ENCODE data around the gene RTP1. TPM values are rescaled to one million over a fixed set of nuclear protein-coding genes. Genes with fewer than 3 reads are reported as not detected.

Gene RTP1
- total RNA-seq, 1 donor from 2014 or later = not detected

DNA sequence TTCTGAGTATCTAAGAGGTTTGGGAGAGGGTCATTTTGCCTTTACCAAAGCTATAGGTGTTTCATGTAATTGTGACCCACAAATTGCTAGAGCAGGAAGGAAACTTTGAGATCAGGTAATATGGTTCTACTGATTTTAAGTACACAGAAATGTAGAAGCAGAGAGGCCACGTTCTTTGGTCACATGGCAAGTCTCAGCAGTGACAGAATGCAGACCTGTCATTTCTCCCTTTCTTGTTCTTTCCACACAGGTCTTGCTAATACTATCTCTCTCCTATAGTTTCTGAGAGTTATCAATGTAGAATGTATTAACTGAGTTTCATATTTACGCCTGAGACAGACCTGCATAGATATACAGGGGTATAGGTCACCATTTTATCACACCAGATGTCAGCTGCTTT lies 10.9 kb upstream of the RTP1 start:
- TF ChIP-seq, protein P1, sequence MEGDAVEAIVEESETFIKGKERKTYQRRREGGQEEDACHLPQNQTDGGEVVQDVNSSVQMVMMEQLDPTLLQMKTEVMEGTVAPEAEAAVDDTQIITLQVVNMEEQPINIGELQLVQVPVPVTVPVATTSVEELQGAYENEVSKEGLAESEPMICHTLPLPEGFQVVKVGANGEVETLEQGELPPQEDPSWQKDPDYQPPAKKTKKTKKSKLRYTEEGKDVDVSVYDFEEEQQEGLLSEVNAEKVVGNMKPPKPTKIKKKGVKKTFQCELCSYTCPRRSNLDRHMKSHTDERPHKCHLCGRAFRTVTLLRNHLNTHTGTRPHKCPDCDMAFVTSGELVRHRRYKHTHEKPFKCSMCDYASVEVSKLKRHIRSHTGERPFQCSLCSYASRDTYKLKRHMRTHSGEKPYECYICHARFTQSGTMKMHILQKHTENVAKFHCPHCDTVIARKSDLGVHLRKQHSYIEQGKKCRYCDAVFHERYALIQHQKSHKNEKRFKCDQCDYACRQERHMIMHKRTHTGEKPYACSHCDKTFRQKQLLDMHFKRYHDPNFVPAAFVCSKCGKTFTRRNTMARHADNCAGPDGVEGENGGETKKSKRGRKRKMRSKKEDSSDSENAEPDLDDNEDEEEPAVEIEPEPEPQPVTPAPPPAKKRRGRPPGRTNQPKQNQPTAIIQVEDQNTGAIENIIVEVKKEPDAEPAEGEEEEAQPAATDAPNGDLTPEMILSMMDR (IDR thresholded peaks at IDR 0.05) = no peak
- Mint-ChIP-seq H3K27me3 (ENCODE audit: unreplicated experiment) (peaks cover 2% of the 10 kb centered on the region), H3K4me1 (ENCODE audit: unreplicated experiment) (peaks cover 11% of the 10 kb centered on the region), H3K9me3 (ENCODE audit: unreplicated experiment) (peaks cover 4% of the 10 kb centered on the region), H3K36me3 (ENCODE audit: unreplicated experiment) (no peaks in the 10 kb centered on the region), H3K4me3 (ENCODE audit: unreplicated experiment) (no peak overlapping the region), H3K27ac (ENCODE audit: unreplicated experiment) (no peak overlapping the region)
- no peak for DNase-seq (ENCODE audit: extremely low spot score, unreplicated experiment)

DNA sequence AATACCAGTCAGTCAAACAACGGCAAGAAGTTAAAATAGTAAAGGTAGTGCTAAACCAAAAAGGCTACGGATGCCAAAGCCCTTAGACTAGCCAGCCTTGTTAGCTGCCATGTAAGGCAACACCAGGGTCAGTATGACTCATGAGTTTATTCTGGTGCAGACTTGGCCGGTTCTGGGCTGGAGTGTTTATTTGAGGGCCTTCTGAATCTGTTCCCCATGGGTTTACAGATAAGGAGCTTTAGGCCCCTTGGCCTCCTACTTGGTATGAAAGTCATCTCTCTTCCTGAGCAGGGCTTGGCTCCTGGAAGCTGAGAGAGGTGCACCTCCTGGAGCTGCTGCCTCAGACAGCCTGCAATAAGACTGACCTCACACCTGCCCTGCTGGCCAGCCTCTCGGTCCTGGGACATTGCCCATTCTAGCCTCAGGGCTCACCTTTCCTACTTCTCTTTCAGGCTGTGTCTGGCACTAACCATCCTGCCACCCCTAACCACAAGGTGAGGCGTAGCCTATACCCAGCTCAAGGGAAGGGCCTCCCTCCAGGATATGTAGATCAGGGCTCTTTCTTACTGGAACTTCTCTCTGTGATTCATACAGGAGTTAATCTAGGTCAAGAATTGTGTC lies 10.4 kb upstream of the RTP1 start:
- Mint-ChIP-seq H3K27ac (ENCODE audit: unreplicated experiment) (no peak overlapping the region), H3K9me3 (ENCODE audit: unreplicated experiment) (peaks cover 4% of the 10 kb centered on the region), H3K27me3 (ENCODE audit: unreplicated experiment) (peaks cover 2% of the 10 kb centered on the region), H3K4me3 (ENCODE audit: unreplicated experiment) (no peak overlapping the region), H3K4me1 (ENCODE audit: unreplicated experiment) (peaks cover 11% of the 10 kb centered on the region), H3K36me3 (ENCODE audit: unreplicated experiment) (no peaks in the 10 kb centered on the region)
- TF ChIP-seq, protein P1 (IDR thresholded peaks at IDR 0.05) = no peak
- DNase-seq (ENCODE audit: extremely low spot score, unreplicated experiment) = no peak

DNA sequence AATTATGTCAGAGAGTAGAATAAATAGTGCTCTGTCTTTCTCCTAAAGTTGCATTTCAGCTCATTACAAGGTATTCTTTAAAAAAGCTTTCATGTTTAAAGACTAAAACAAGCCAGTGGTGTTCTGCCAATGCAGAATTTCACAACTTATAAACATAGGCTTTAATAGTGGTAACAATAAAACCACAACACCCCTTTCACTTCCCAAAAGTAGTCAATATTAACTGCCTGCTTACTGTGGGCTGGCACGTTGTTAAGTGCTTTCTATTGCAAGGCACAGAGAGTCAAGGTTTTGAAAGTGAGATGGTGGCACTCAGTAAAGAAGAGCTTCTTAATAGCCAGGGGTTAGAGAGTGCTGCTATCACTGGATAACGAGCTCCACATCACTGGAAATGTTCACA lies 8.4 kb upstream of the RTP1 start:
- H3K4me3 Mint-ChIP-seq (ENCODE audit: unreplicated experiment) = no peak overlapping the region
- TF ChIP-seq, protein P1 (IDR thresholded peaks at IDR 0.05) = no peak
- H3K9me3 Mint-ChIP-seq (ENCODE audit: unreplicated experiment) = peaks cover 4% of the 10 kb centered on the region
- no peak for DNase-seq (ENCODE audit: extremely low spot score, unreplicated experiment)
- H3K27me3 Mint-ChIP-seq (ENCODE audit: unreplicated experiment) = peaks cover 3% of the 10 kb centered on the region
- peaks cover 2% of the 10 kb centered on the region for H3K4me1 Mint-ChIP-seq (ENCODE audit: unreplicated experiment)
- no peaks in the 10 kb centered on the region for H3K36me3 Mint-ChIP-seq (ENCODE audit: unreplicated experiment)
- H3K27ac Mint-ChIP-seq (ENCODE audit: unreplicated experiment) = no peak overlapping the region

DNA sequence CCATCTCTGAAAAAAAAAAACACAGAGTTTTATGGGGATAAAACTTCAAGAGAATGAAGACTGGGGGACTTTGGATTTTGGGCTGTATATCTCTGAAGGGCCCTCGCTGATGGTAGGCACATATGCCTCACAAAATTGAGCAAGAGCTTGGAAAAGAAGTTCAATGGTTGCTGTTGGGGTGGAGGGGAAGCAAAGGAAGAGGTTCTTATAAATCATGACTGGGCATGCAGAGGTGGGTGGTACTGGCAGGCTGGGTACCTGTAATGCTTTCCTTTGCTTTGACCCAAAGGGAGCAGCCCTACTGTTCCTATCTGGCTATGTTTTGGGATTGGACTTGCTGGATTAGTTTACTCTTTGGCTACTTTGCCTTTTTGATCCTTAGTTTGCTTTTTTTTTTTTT lies 6.0 kb upstream of the RTP1 start:
- DNase-seq (ENCODE audit: extremely low spot score, unreplicated experiment) = no peak
- Mint-ChIP-seq H3K27ac (ENCODE audit: unreplicated experiment) (no peak overlapping the region), H3K27me3 (ENCODE audit: unreplicated experiment) (peaks cover 13% of the 10 kb centered on the region), H3K9me3 (ENCODE audit: unreplicated experiment) (no peaks in the 10 kb centered on the region), H3K4me3 (ENCODE audit: unreplicated experiment) (no peak overlapping the region), H3K4me1 (ENCODE audit: unreplicated experiment) (peaks cover 2% of the 10 kb centered on the region), H3K36me3 (ENCODE audit: unreplicated experiment) (no peaks in the 10 kb centered on the region)
- TF ChIP-seq, protein P1 (IDR thresholded peaks at IDR 0.05) = no peak

DNA sequence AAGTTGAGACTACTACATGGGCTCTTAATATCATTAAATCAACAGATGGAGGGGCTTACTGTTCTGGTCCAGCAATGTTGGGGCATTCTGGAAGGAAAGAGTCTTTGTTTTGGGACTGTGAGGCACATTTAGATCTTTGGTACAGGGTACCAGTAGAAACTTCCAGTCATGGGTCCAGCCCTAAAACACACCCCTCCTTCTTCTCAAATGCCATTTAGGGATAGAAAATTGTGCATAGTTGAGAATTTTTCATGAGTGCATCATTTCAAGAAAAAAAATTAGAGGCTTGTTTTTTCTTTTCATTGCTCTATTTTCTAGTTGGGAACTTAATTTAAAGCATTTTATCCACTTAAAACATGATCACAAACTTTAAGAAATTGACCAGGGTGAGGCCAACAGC lies 4.1 kb upstream of the RTP1 start:
- no peaks in the 10 kb centered on the region for H3K4me1 Mint-ChIP-seq (ENCODE audit: unreplicated experiment)
- no peak for DNase-seq (ENCODE audit: extremely low spot score, unreplicated experiment)
- no peak overlapping the region for H3K27ac Mint-ChIP-seq (ENCODE audit: unreplicated experiment)
- H3K4me3 Mint-ChIP-seq (ENCODE audit: unreplicated experiment) = no peak overlapping the region
- TF ChIP-seq, protein P1 (IDR thresholded peaks at IDR 0.05) = no peak
- peaks cover 14% of the 10 kb centered on the region for H3K27me3 Mint-ChIP-seq (ENCODE audit: unreplicated experiment)
- no peaks in the 10 kb centered on the region for H3K9me3 Mint-ChIP-seq (ENCODE audit: unreplicated experiment)
- H3K36me3 Mint-ChIP-seq (ENCODE audit: unreplicated experiment) = no peaks in the 10 kb centered on the region

Measured in osteocyte (in vitro differentiated cells).